SK-N-SH (cell line): ENCODE measurements around the gene PDE9A.

Source experiments
- EZH2phosphoT487 ChIP-seq: fragments of 200-600 bp; sonication (generic); IDR thresholded peaks from 2 replicates; pipeline ENCODE4 v1.6.1; 2017; ENCODE audit warnings: low read depth, mixed run types, mild to moderate bottlenecking, antibody characterized with exemption, moderate library complexity, borderline replicate concordance
- MEF2A ChIP-seq: IDR thresholded peaks from 2 replicates; pipeline ENCODE4 v1.4.0; 2012; ENCODE audit warnings: low read depth, borderline replicate concordance
- MXI1 ChIP-seq: IDR thresholded peaks from 2 replicates; pipeline ENCODE4 v1.6.1; 2012; ENCODE audit warnings: mild to moderate bottlenecking, low read depth, low read length, improper control_type of control experiment
- TF ChIP-seq, protein P1 (sequence below): fragments of 200-600 bp; sonication (generic); IDR thresholded peaks from 2 replicates; pipeline ENCODE4 v1.6.1; 2017; ENCODE audit warnings: antibody characterized with exemption, mild to moderate bottlenecking, moderate library complexity

- TF ChIP-seq, protein P1, sequence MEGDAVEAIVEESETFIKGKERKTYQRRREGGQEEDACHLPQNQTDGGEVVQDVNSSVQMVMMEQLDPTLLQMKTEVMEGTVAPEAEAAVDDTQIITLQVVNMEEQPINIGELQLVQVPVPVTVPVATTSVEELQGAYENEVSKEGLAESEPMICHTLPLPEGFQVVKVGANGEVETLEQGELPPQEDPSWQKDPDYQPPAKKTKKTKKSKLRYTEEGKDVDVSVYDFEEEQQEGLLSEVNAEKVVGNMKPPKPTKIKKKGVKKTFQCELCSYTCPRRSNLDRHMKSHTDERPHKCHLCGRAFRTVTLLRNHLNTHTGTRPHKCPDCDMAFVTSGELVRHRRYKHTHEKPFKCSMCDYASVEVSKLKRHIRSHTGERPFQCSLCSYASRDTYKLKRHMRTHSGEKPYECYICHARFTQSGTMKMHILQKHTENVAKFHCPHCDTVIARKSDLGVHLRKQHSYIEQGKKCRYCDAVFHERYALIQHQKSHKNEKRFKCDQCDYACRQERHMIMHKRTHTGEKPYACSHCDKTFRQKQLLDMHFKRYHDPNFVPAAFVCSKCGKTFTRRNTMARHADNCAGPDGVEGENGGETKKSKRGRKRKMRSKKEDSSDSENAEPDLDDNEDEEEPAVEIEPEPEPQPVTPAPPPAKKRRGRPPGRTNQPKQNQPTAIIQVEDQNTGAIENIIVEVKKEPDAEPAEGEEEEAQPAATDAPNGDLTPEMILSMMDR, result no peak
- TF ChIP-seq MXI1 (no peak), MEF2A (no peak), EZH2phosphoT487 (no peak)
Measured at GRCh38 chr21:42614811-42615351, 38.5 kb upstream of the PDE9A start.
